Type B pancreatic cell (in vitro differentiated cells): Measurements from ENCODE around the gene TRIP11. TPM values are rescaled to one million over a fixed set of nuclear protein-coding genes. Genes with fewer than 3 reads are reported as not detected.

Experiments
- DNase-seq: peaks from one replicate; pipeline ENCODE4 v3.0.0; 2021; ENCODE audit warnings: mixed read lengths; ENCODE audit not compliant: unreplicated experiment; ENCODE audit errors: extremely low spot score
- H3K27ac Mint-ChIP-seq: 2 replicates; pipeline ENCODE4 v1.8.0; 2021; ENCODE audit warnings: mild to moderate bottlenecking, mixed read lengths
- H3K27me3 Mint-ChIP-seq: 2 replicates; pipeline ENCODE4 v1.8.0; 2021; ENCODE audit warnings: mixed read lengths
- H3K36me3 Mint-ChIP-seq: 2 replicates; pipeline ENCODE4 v1.8.0; 2021; ENCODE audit warnings: mixed read lengths
- H3K4me1 Mint-ChIP-seq: one replicate; pipeline ENCODE4 v1.8.0; 2021; ENCODE audit warnings: mixed read lengths; ENCODE audit not compliant: unreplicated experiment
- H3K4me3 Mint-ChIP-seq: 2 replicates; pipeline ENCODE4 v1.8.0; 2021; ENCODE audit warnings: mild to moderate bottlenecking, mixed read lengths
- H3K9me3 Mint-ChIP-seq: 2 replicates; pipeline ENCODE4 v1.8.0; 2021; ENCODE audit warnings: mixed read lengths
- CTCF ChIP-seq: fragments of 200-600 bp; sonication (generic); conservative IDR thresholded peaks from 2 replicates; pipeline ENCODE4 v1.5.0; 2021; ENCODE audit warnings: antibody characterized with exemption, mild to moderate bottlenecking
- total RNA-seq: library from RNA; stranded (reverse); gene quantifications from 2 replicates; pipeline ENCODE4 v1.2.1, GENCODE V29; 2021; ENCODE audit warnings: low replicate concordance

Gene TRIP11
- total RNA-seq, 1 donor from 2014 or later, result 61.8 TPM

- TF ChIP-seq CTCF, result no peak
- no peak for DNase-seq
- Mint-ChIP-seq H3K36me3 (peaks cover 4% of the 10 kb centered on the region), H3K4me3 (no peak overlapping the region), H3K4me1 (peaks cover 9% of the 10 kb centered on the region), H3K27ac (no peak overlapping the region), H3K9me3 (no peaks in the 10 kb centered on the region), H3K27me3 (no peaks in the 10 kb centered on the region)
These were observed 78.3 kb downstream of the TRIP11 start for GRCh38 chr14:91961297-91962220.

- Mint-ChIP-seq H3K9me3 (no peaks in the 10 kb centered on the region), H3K36me3 (no peaks in the 10 kb centered on the region), H3K4me1 (peaks cover 9% of the 10 kb centered on the region), H3K4me3 (no peak overlapping the region), H3K27me3 (no peaks in the 10 kb centered on the region), H3K27ac (no peak overlapping the region)
- no peak for TF ChIP-seq CTCF
- DNase-seq, result no peak
These were observed 82.0 kb downstream of the TRIP11 start for GRCh38 chr14:91957876-91958313.

DNA sequence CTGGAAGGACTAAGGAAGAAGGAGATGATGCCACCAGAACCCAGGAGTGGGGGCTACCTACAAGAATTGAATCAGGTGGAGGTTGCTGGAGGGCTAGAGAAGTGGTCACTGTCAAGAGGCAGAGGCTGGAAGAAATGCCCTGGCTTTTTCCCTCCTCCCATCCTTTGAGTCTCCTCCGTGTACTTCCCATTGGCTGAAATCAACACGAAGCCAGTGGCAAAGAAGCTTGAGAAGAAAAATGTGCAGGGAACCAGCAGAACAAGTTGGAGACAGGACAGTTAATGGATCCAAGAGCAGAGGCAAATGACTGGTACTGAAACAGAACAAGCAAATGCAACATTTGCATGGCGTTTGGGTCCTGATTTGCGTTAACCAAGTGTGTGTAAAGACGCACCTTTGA, 83.2 kb downstream of the TRIP11 start:
- no peaks in the 10 kb centered on the region for H3K9me3 Mint-ChIP-seq
- no peaks in the 10 kb centered on the region for H3K36me3 Mint-ChIP-seq
- no peak overlapping the region for H3K4me3 Mint-ChIP-seq

GRCh38 chr14:91955168-91955567, 84.7 kb downstream of the TRIP11 start:
- Mint-ChIP-seq H3K36me3 (no peaks in the 10 kb centered on the region), H3K9me3 (no peaks in the 10 kb centered on the region), H3K27ac (no peak overlapping the region), H3K4me1 (peaks cover 4% of the 10 kb centered on the region), H3K27me3 (peaks cover 9% of the 10 kb centered on the region), H3K4me3 (no peak overlapping the region)
- TF ChIP-seq CTCF, result no peak
- no peak for DNase-seq

More for the DNA sequence above, 83.2 kb downstream of the TRIP11 start:
- no peak for DNase-seq
- TF ChIP-seq CTCF, result no peak
- Mint-ChIP-seq H3K27ac (no peak overlapping the region), H3K4me1 (peaks cover 4% of the 10 kb centered on the region), H3K27me3 (peaks cover 4% of the 10 kb centered on the region)

DNA sequence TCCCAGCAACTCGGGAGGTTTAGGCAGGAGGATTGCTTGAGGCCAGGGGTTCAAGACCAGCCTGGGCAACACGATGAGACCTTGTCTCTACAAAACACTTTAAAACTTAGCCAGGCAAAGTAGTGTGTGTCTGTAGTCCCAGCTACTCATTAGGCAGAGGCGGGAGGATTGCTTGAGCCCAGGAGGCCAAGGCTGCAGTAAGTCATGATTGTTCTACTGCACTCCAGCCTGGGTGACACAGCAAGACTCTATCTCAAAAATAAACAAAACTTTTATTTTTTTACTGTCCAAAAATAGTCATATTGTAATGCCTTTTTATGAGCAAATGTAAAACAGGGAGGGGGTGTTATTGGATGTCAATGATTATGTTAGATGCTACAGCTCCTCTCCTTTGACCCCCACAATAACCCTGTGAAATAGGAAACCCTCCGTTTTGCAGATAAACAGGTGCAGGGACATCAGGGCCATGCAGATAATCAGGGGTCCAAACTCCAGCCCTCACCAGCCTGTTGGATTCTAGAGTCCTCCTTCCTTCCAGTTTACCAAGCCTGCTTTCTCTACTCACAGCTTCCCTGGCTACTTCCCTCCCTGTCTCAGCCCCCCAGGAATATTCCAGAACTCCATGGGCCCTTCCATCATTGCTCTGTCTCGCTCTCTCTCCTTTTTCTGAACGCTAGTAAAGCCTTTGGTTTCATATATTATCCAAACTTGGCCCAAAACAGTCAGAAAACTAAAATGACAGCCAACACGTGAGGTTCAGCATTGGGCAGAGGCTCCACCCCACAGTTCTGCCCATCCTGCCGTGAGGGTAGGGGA, 86.5 kb downstream of the TRIP11 start:
- H3K9me3 Mint-ChIP-seq, result no peaks in the 10 kb centered on the region
- DNase-seq, result no peak
- no peak overlapping the region for H3K4me3 Mint-ChIP-seq
- H3K4me1 Mint-ChIP-seq, result peaks cover 4% of the 10 kb centered on the region
- no peak overlapping the region for H3K27ac Mint-ChIP-seq
- peaks cover 13% of the 10 kb centered on the region for H3K27me3 Mint-ChIP-seq
- H3K36me3 Mint-ChIP-seq, result no peaks in the 10 kb centered on the region
- no peak for TF ChIP-seq CTCF
